Activated CD8-positive, alpha-beta T cell treated with anti-CD3 and anti-CD28 coated beads, Interleukin-2, amount 10 ng/mL, durations not matched to agents 7 days and 5 days (primary cell): ENCODE results near the gene TRPC4. TPM values are rescaled to one million over a fixed set of nuclear protein-coding genes. Genes with fewer than 3 reads are reported as not detected.

Experiments used
- ATAC-seq: fragments of 150-1000 bp; cut with Tn5 transposase; one replicate; pipeline ENCODE4 v1.10.0; 2021; ENCODE audit warnings: moderate library complexity
- CTCF ChIA-PET: fragments of 350-600 bp; sonication (Branson Sonifier 250); formaldehyde crosslinking; loops from one replicate; lab custom pipeline; 2021; ENCODE audit warnings: antibody characterized with exemption; lab: Charles Lee
- POLR2A ChIA-PET: fragments of 350-600 bp; sonication (Branson Sonifier 250); formaldehyde crosslinking; loops from one replicate; lab custom pipeline; 2021; ENCODE audit warnings: antibody characterized with exemption; lab: Charles Lee
- DNase-seq: peaks from one replicate; pipeline ENCODE4 v3.0.0-alpha.2; 2020
- H3K27ac Mint-ChIP-seq: one replicate; pipeline ENCODE4 v1.8.0; 2021; ENCODE audit warnings: mild to moderate bottlenecking, mixed read lengths
- H3K27me3 Mint-ChIP-seq: one replicate; pipeline ENCODE4 v1.8.0; 2021; ENCODE audit warnings: low read depth, mixed read lengths
- H3K36me3 Mint-ChIP-seq: one replicate; pipeline ENCODE4 v1.8.0; 2021; ENCODE audit warnings: low read depth, mixed read lengths
- H3K4me1 Mint-ChIP-seq: one replicate; pipeline ENCODE4 v1.8.0; 2021; ENCODE audit warnings: low read depth, mixed read lengths
- H3K4me3 Mint-ChIP-seq: one replicate; pipeline ENCODE4 v1.8.0; 2021; ENCODE audit warnings: mild to moderate bottlenecking, mixed read lengths
- H3K9me3 Mint-ChIP-seq: one replicate; pipeline ENCODE4 v1.8.0; 2022; ENCODE audit warnings: mixed read lengths; ENCODE audit not compliant: insufficient read depth
- total RNA-seq, 2 experiments: library from RNA; stranded (reverse); gene quantifications; one replicate each; pipeline ENCODE4 v1.2.3, GENCODE V29; 2021

The TRPC4 gene
- not detected for total RNA-seq

DNA sequence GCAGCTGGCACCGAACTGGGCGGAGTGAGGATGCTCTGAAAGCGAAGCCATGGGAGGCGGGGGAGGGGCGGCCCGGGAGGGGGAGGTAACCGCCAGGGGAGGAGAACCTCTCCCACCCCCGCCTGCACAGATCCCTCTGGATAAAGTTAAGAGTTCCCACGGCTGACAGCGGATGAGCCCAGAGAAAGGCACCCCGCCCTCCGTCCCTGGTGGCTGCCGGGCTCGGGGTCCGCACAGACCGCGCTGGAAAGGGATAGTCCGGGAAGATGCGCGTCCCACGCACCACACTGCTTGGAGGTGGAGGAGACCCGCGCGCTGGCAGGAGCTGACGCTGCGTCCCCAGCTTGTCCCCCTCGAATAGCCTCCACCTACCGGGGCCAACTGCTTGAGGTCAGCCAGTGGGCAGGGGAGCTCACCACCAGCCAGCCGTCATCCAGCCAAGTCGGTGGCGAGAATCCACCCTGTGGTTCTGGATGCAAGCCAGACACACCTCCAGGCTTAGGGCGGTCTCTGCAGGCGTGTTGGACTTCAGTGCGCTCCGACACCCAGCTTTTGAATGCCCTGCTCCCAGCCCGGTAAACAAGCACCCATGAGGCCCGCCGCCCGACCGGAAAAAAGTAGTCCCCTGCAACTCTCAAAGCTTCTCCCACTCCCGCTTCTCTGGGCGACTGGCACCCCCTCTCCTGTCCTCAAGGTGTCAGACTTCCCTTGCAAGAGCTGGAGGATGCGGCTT lies at the start of gene TRPC4:
Gene TRPC4 (minus strand): TSS at position 17 of the 733 bp plus-strand sequence. CDS start 86,439 bp downstream, outside the sequence.
- H3K27ac Mint-ChIP-seq: no peak within 1 kb of the TSS
- H3K4me3 Mint-ChIP-seq: no peak within 1 kb of the TSS
- H3K27me3 Mint-ChIP-seq: peaks cover 18% of the 10 kb centered on the region
- H3K36me3 Mint-ChIP-seq: no peaks in the 10 kb centered on the region
- H3K9me3 Mint-ChIP-seq: no peaks in the 10 kb centered on the region
- H3K4me1 Mint-ChIP-seq: no peaks in the 10 kb centered on the region
- ChIA-PET POLR2A (no interaction called here), CTCF (no interaction called here)
- ATAC-seq: no peak
- no peak for DNase-seq

DNA sequence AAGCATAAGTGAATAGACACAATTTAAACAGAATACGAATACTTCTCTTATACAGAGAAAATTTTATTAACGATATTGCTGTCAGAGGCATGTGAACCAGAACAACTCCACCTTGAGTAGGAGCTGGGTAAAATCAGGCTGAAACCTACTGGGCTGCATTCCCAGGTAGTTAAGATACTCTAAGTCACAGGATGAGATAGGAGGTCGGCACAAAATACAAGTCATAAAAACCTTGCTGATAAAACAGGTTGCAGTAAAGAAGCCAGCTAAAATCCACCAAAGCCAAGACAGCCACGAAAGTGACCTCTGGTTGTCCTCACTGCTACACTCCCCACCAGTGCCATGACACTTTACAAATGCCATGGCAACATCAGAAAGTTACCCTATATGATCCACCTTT lies 49.2 kb upstream of the TRPC4 start:
- Mint-ChIP-seq H3K9me3 (no peaks in the 10 kb centered on the region), H3K4me3 (no peak overlapping the region), H3K27me3 (no peaks in the 10 kb centered on the region), H3K27ac (no peak overlapping the region), H3K36me3 (no peaks in the 10 kb centered on the region), H3K4me1 (no peaks in the 10 kb centered on the region)
- ATAC-seq: no peak
- DNase-seq: no peak
- POLR2A ChIA-PET: no interaction called here
- CTCF ChIA-PET: no interaction called here

DNA sequence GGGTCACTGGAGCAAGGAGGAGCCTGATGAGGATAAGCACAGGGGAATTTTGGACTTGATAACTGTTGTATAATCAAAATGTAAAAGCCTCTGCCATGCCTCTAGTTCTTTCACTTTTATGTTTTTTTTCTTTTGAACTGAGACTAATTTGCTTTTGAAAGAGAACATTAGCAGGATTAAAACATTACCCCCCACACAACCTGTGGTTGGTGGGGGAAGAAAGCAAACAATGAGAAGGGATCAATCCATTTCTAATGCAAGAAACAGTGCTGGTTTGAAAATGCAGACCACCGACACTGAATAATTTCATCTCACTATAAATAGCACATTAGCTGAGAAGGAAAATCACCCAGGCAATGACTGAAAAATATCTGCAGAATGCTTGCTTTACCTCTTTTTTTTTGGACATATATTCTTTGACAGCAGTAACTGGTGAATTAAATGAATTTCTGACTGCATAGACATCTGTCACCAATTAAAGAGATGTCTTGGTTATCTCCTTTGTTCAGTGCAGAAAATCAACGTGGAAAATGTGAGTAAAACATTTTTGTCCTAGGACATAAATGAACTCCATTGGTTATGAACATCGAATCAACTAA lies 48.6 kb upstream of the TRPC4 start:
- no peak overlapping the region for H3K27ac Mint-ChIP-seq
- DNase-seq (no peak), ATAC-seq (no peak)
- no peaks in the 10 kb centered on the region for H3K27me3 Mint-ChIP-seq
- H3K36me3 Mint-ChIP-seq: no peaks in the 10 kb centered on the region
- ChIA-PET CTCF (no interaction called here), POLR2A (no interaction called here)
- H3K9me3 Mint-ChIP-seq: no peaks in the 10 kb centered on the region
- H3K4me3 Mint-ChIP-seq: no peak overlapping the region
- no peaks in the 10 kb centered on the region for H3K4me1 Mint-ChIP-seq

DNA sequence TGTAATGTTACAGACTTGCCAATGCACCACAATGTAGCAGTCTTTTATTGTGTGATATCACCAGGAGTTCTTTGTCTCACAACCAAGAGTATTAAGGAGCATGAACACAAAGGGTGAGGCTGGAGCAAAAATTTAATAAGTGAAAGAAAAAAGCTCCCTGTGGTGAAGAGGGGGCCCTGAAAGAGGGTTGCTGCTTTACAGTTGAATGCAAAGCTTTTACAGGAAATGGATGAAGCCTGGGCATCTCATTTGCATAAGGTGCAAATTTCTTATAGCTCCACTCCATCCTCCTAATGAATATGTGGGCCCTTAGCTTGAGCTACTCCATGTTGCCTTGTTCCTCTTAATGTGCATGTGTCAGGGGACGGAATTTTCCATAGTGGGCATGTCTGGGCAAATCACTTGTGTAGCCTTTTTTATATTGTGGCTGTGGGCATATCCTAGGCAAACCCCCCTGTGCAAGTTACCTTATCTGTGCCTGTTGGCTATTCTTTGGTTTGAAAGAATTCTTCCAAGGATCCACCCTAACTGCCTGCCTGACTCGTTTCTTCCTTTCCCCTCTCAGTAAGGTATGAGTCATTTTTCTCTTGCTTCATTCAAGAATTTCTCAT lies 45.3 kb upstream of the TRPC4 start:
- H3K4me1 Mint-ChIP-seq: no peaks in the 10 kb centered on the region
- DNase-seq: no peak
- no peaks in the 10 kb centered on the region for H3K36me3 Mint-ChIP-seq
- no peak overlapping the region for H3K4me3 Mint-ChIP-seq
- no peaks in the 10 kb centered on the region for H3K9me3 Mint-ChIP-seq
- H3K27ac Mint-ChIP-seq: no peak overlapping the region
- ATAC-seq: no peak
- CTCF ChIA-PET: no interaction called here
- POLR2A ChIA-PET: no interaction called here
- no peaks in the 10 kb centered on the region for H3K27me3 Mint-ChIP-seq

DNA sequence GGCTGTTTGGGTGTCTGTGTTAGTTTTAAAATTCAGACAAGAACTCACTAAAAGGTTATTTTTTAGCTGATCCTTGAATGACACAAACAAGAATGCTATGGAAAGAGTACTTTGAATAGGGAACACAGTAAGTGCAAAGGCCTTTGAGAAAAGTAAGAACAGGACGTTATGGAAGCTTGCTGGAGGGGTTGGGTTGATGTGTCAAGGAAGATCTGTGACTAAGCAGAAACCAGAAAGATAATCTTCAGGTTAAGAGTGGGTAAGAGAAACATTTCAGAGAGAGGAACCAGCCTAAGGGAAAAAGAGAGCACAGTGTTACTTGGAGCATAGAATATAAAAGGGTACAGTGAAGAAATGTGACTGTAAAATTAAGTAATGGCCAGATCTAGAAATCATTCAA lies 41.2 kb upstream of the TRPC4 start:
- CTCF ChIA-PET: no interaction called here
- no peak overlapping the region for H3K27ac Mint-ChIP-seq
- H3K9me3 Mint-ChIP-seq: peaks cover 3% of the 10 kb centered on the region
- POLR2A ChIA-PET: no interaction called here
- no peak overlapping the region for H3K4me3 Mint-ChIP-seq
- no peaks in the 10 kb centered on the region for H3K4me1 Mint-ChIP-seq
- no peak for ATAC-seq
- no peak for DNase-seq
- no peaks in the 10 kb centered on the region for H3K36me3 Mint-ChIP-seq
- no peaks in the 10 kb centered on the region for H3K27me3 Mint-ChIP-seq

DNA sequence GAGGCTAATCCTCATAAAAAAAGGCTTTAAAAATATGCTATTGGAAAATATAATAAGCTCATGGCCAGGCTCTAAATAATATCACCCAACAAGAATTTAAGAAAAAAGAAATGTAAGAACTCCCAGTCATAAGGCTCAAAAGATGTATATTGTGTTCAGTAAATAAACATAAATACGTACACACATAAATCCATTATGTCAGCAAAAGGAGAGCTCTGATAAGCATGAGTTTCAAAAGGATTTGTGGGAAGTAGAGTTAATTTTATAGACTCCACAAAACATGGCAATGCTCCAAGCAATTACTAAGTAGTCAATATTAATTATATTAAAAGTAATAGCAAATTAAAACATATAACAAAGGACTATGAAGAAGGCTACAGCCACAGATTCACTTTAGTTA lies 37.3 kb upstream of the TRPC4 start:
- no peak for DNase-seq

DNA sequence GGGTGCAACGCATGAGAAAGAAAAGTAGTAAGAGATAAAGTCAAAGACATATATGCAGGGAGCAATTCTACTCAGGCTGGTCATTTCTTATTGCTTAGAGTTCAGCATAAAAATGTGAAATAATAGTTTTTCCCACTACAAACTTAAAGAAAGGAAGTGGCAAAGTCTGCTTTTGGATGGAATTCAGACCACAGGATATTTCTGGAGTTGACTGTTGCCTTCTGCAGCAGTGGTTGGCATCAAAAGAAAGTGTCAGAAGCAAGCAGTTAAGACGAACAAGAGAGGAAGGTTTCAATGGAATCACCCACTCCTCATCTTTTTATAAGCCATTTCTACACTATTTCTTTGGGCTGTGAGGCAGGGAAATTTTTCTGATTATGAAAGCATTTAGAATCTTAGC lies 36.2 kb upstream of the TRPC4 start:
- ChIA-PET POLR2A (no interaction called here), CTCF (no interaction called here)
- Mint-ChIP-seq H3K27ac (no peak overlapping the region), H3K27me3 (no peaks in the 10 kb centered on the region), H3K9me3 (peaks cover 7% of the 10 kb centered on the region), H3K4me3 (no peak overlapping the region), H3K4me1 (no peaks in the 10 kb centered on the region), H3K36me3 (no peaks in the 10 kb centered on the region)
- ATAC-seq (no peak), DNase-seq (no peak)

More for the DNA sequence above, 37.3 kb upstream of the TRPC4 start:
- ChIA-PET CTCF (no interaction called here), POLR2A (no interaction called here)
- peaks cover 7% of the 10 kb centered on the region for H3K9me3 Mint-ChIP-seq
- no peak overlapping the region for H3K4me3 Mint-ChIP-seq
- H3K36me3 Mint-ChIP-seq: no peaks in the 10 kb centered on the region
- H3K4me1 Mint-ChIP-seq: no peaks in the 10 kb centered on the region
- H3K27ac Mint-ChIP-seq: no peak overlapping the region
- no peak for ATAC-seq
- H3K27me3 Mint-ChIP-seq: no peaks in the 10 kb centered on the region

DNA sequence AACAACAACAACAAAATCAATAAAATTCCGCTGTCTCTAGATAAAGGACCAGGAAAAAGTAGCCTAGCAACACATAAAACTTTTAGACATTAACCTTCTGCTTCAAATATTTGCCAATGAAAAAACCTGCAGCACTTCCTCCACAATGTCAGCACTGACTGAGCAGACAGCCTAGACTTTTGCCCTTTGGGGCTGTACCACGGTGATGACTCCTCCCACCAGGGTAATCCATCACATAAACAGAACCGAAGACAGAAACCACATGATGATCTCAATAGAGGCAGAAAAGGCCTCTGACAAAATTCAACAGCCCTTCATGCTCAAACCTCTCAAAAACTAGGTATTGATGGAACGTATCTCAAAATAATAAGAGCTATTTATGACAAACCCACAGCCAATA lies 30.2 kb upstream of the TRPC4 start:
- CTCF ChIA-PET: no interaction called here
- no peaks in the 10 kb centered on the region for H3K36me3 Mint-ChIP-seq
- H3K27ac Mint-ChIP-seq: no peak overlapping the region
- peaks cover 4% of the 10 kb centered on the region for H3K9me3 Mint-ChIP-seq
- no peaks in the 10 kb centered on the region for H3K27me3 Mint-ChIP-seq
- DNase-seq (no peak), ATAC-seq (no peak)
- H3K4me1 Mint-ChIP-seq: no peaks in the 10 kb centered on the region
- H3K4me3 Mint-ChIP-seq: no peak overlapping the region
- POLR2A ChIA-PET: no interaction called here

DNA sequence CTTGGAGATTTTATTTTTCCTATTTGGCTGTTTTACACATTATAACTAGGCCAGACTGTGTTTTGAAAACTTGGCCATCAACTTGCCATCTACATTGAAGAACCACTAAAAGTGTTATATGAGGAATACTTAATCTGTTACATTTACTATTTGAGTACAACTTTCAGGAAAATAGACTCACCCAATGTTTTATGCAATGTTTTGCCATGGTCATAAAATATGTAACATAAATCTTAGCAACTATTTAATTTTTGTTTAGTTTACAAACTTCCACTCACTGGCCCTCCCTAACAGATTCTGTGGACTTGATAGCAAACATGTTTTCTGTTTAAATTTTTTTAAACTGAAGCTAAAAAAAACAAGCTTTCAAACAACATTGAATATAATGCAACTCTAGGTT lies 23.7 kb upstream of the TRPC4 start:
- H3K4me3 Mint-ChIP-seq: no peak overlapping the region
- H3K27ac Mint-ChIP-seq: no peak overlapping the region
- CTCF ChIA-PET: no interaction called here
- POLR2A ChIA-PET: no interaction called here
- H3K9me3 Mint-ChIP-seq: no peaks in the 10 kb centered on the region
- no peaks in the 10 kb centered on the region for H3K27me3 Mint-ChIP-seq
- no peaks in the 10 kb centered on the region for H3K36me3 Mint-ChIP-seq
- ATAC-seq (no peak), DNase-seq (no peak)
- no peaks in the 10 kb centered on the region for H3K4me1 Mint-ChIP-seq

DNA sequence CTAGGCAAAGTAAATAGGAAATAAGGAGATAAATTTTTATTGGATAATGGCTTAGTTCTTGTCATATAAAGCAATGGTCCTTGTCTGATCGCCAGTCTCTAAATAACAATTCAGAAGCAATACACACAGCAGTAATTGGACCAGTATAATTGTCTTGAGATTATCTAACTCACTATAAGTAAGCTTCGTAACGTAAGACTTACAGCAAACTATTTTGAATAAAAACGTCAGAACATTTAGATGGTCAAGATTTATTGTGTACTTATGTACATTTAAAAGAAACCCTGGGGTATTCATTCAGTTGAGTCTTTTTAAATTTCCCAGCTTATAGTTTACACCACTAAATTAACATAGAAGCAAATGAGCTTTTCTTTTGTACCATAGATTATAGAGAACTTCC lies 20.2 kb upstream of the TRPC4 start:
- Mint-ChIP-seq H3K27me3 (no peaks in the 10 kb centered on the region), H3K4me1 (no peaks in the 10 kb centered on the region), H3K9me3 (no peaks in the 10 kb centered on the region), H3K27ac (no peak overlapping the region), H3K4me3 (no peak overlapping the region), H3K36me3 (no peaks in the 10 kb centered on the region)
- ChIA-PET CTCF (no interaction called here), POLR2A (no interaction called here)
- DNase-seq (no peak), ATAC-seq (no peak)

DNA sequence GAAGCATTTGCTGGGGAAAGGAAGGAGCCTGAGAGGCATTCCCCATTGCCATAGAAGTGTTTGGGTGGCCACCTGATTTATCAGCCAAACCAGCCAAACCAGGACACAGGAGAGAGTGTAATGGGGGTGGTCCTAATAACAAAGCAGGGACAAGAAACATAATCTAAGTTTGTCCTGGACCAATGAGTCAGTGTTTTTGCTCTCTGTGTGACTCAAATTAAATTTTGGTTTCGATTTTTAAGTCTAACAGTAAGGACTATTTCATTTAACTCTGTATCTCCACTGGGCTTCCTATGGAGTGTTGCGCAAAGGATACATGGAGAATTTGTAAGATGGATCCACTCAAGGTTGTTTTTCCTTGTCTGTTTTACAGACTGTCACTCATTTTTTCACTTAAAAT lies 19.5 kb upstream of the TRPC4 start:
- Mint-ChIP-seq H3K27ac (no peak overlapping the region), H3K36me3 (no peaks in the 10 kb centered on the region), H3K27me3 (no peaks in the 10 kb centered on the region), H3K4me1 (no peaks in the 10 kb centered on the region), H3K9me3 (peaks cover 4% of the 10 kb centered on the region), H3K4me3 (no peak overlapping the region)
- ATAC-seq: no peak
- CTCF ChIA-PET: no interaction called here
- POLR2A ChIA-PET: no interaction called here
- no peak for DNase-seq

DNA sequence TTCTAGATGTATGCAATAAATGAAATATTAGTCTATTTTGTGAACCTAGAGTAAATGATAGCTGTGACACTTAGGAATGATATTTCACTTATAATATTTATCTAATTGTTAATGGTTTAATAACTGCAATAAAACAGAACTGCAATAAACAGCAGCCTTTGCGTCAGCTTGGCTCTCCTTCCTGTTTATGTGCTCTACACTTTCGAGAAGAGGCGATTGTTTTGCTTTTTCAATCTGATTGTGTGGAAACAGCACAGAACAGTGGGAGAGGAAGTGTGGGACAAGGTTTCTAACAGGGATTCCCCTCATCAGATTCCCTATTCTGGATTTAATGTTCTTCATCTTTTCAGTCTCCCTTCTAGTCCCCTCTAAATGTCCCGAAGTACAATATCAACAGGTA lies 17.3 kb upstream of the TRPC4 start:
- H3K9me3 Mint-ChIP-seq: peaks cover 4% of the 10 kb centered on the region
- H3K4me3 Mint-ChIP-seq: no peak overlapping the region
- ChIA-PET CTCF (no interaction called here), POLR2A (no interaction called here)
- DNase-seq (no peak), ATAC-seq (no peak)
- no peaks in the 10 kb centered on the region for H3K4me1 Mint-ChIP-seq
- H3K27ac Mint-ChIP-seq: no peak overlapping the region
- H3K27me3 Mint-ChIP-seq: no peaks in the 10 kb centered on the region
- H3K36me3 Mint-ChIP-seq: no peaks in the 10 kb centered on the region
